ENCODE measurements around the gene UNC119. TPM values are rescaled to one million over a fixed set of nuclear protein-coding genes. Genes with fewer than 3 reads are reported as not detected.

The UNC119 gene
- total RNA-seq, 1 experiment from 2014 or later, result 44.7 TPM

Other genes with a start within 250 kb of the UNC119 start
- gene TMEM97, start 233.4 kb downstream of the UNC119 start, total RNA-seq (2021; ENCODE audit: unreplicated experiment), result 78.7 TPM
- gene IFT20, start 217.2 kb downstream of the UNC119 start, total RNA-seq (2021; ENCODE audit: unreplicated experiment), result 25.4 TPM
- 55.8 TPM for gene TNFAIP1, start 216.9 kb downstream of the UNC119 start, total RNA-seq (2021; ENCODE audit: unreplicated experiment)
- 175 TPM for gene POLDIP2, start 195.1 kb downstream of the UNC119 start, total RNA-seq (2021; ENCODE audit: unreplicated experiment)
- gene SEBOX, start 187.4 kb downstream of the UNC119 start, total RNA-seq (2021; ENCODE audit: unreplicated experiment), result not detected
- 2.3 TPM for gene VTN, start 182.3 kb downstream of the UNC119 start, total RNA-seq (2021; ENCODE audit: unreplicated experiment)
- gene SARM1, start 180.9 kb downstream of the UNC119 start, total RNA-seq (2021; ENCODE audit: unreplicated experiment), result 17.4 TPM
- 16.9 TPM for gene SLC46A1, start 146.4 kb downstream of the UNC119 start, total RNA-seq (2021; ENCODE audit: unreplicated experiment)
- not detected for gene SLC13A2, start 79.0 kb downstream of the UNC119 start, total RNA-seq (2021; ENCODE audit: unreplicated experiment)
- gene FOXN1, start 46.3 kb downstream of the UNC119 start, total RNA-seq (2021; ENCODE audit: unreplicated experiment), result not detected
- 78.8 TPM for gene PIGS, start 18.9 kb upstream of the UNC119 start, total RNA-seq (2021; ENCODE audit: unreplicated experiment)
- 13.4 TPM for gene ALDOC, start 24.3 kb upstream of the UNC119 start, total RNA-seq (2021; ENCODE audit: unreplicated experiment)
- 152 TPM for gene SPAG5, start 46.4 kb upstream of the UNC119 start, total RNA-seq (2021; ENCODE audit: unreplicated experiment)
- 17.2 TPM for gene RSKR, start 61.6 kb upstream of the UNC119 start, total RNA-seq (2021; ENCODE audit: unreplicated experiment)
- gene BLTP2, start 92.5 kb upstream of the UNC119 start, total RNA-seq (2021; ENCODE audit: unreplicated experiment), result 271 TPM
- 72.1 TPM for gene SDF2, start 109.3 kb upstream of the UNC119 start, total RNA-seq (2021; ENCODE audit: unreplicated experiment)
- gene SUPT6H, start 109.6 kb upstream of the UNC119 start, total RNA-seq (2021; ENCODE audit: unreplicated experiment), result 108 TPM
- gene PROCA1, start 159.3 kb upstream of the UNC119 start, total RNA-seq (2021; ENCODE audit: unreplicated experiment), result 4.9 TPM
- 284 TPM for gene RAB34, start 165.2 kb upstream of the UNC119 start, total RNA-seq (2021; ENCODE audit: unreplicated experiment)
- 1,475 TPM for gene RPL23A, start 167.4 kb upstream of the UNC119 start, total RNA-seq (2021; ENCODE audit: unreplicated experiment)
- 55.7 TPM for gene TLCD1, start 173.6 kb upstream of the UNC119 start, total RNA-seq (2021; ENCODE audit: unreplicated experiment)
- gene NEK8, start 176.2 kb upstream of the UNC119 start, total RNA-seq (2021; ENCODE audit: unreplicated experiment), result 11.9 TPM
- 108 TPM for gene TRAF4, start 191.4 kb upstream of the UNC119 start, total RNA-seq (2021; ENCODE audit: unreplicated experiment)